ENCODE results near the gene SDK1.

The SDK1 gene

GRCh38 chr7:3277604-3278572, 23.2 kb upstream of the SDK1 start:
- no peak for TF ChIP-seq CTCF (IDR thresholded peaks at IDR 0.05; ENCODE audit: low read depth, low read length)
- H3K4me3 ChIP-seq (ENCODE audit: low read depth, low read length), result no peak overlapping the region

GRCh38 chr7:3279147-3279818, 21.8 kb upstream of the SDK1 start:
- no peak for TF ChIP-seq CTCF (IDR thresholded peaks at IDR 0.05; ENCODE audit: low read depth, low read length)
- no peak overlapping the region for H3K4me3 ChIP-seq (ENCODE audit: low read depth, low read length)

GRCh38 chr7:3280445-3280844, 20.6 kb upstream of the SDK1 start:
- H3K4me3 ChIP-seq (ENCODE audit: low read depth, low read length), result no peak overlapping the region
- no peak for TF ChIP-seq CTCF (IDR thresholded peaks at IDR 0.05; ENCODE audit: low read depth, low read length)

DNA sequence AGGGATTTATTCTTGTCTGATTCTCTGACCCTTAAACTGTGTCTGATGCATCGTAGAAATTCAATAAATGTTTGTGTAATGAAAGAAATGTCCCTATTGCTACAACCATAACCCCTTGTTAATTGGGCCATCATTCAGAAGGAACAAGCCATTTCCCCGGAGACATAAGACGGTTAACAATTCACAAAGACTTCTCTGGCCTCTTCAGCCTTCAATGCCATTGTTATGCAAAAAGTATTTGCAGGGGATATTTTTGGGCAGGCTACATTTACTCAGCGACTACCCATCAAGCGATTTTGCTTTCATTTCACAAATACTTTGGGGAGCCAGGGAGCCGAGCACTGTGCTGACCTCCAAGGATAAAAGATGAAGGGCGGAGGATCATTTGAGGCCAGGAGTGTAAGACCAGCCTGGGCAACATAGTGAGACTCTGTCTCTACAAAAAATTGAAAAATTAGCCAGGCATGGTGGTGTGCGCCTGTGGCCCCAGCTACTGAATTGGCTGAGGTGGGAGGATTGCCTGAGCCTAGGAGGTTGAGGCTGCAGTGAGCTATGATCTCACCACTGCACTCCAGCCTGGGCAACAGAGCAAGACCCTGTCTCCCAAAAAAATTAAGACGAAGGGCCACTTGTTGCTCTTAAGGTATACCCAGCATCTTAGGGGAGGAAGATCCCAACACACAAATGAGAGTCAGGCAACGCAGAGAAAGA, 20.0 kb upstream of the SDK1 start:
- H3K4me3 ChIP-seq (ENCODE audit: low read depth, low read length), result no peak overlapping the region
- TF ChIP-seq CTCF (IDR thresholded peaks at IDR 0.05; ENCODE audit: low read depth, low read length), result no peak

GRCh38 chr7:3282457-3282856, 18.6 kb upstream of the SDK1 start:
- TF ChIP-seq CTCF (IDR thresholded peaks at IDR 0.05; ENCODE audit: low read depth, low read length), result no peak
- no peak overlapping the region for H3K4me3 ChIP-seq (ENCODE audit: low read depth, low read length)

DNA sequence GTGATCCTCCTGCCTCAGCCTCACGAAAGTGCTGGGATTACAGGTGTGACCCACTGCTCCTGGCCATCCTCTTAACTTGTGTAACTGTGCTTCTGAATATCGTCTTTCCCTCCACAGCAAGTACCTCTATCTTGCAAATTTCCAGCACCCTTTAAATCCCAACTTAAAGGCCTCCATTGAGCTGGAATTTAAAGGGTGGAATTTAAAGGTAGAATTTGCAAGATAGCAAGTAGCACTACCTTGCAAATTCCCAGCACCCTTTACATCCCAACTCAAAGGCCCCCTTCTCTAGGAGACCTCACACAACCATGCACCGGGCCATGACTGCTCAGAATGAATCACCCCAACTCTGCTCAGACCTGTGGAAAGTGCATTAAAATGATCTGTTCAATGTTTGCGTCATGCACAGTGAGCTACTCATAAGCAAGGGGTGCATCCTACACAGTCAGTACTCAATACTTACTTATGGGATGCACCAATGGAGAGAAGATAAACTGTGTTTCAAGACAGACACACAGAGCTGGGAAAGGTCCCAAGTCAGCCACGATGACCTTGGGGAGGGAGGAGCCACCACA, 17.8 kb upstream of the SDK1 start:
- TF ChIP-seq CTCF (IDR thresholded peaks at IDR 0.05; ENCODE audit: low read depth, low read length), result no peak
- H3K4me3 ChIP-seq (ENCODE audit: low read depth, low read length), result no peak overlapping the region

Data from WI38 (cell line).